ENCODE results near the gene RAB11FIP5.
"Not testable (repeated sequence)": the region's sequence is repeated elsewhere in the genome, so short reads cannot be mapped to it uniquely, and the experiment has no call there.

RAB11FIP5 gene

DNA sequence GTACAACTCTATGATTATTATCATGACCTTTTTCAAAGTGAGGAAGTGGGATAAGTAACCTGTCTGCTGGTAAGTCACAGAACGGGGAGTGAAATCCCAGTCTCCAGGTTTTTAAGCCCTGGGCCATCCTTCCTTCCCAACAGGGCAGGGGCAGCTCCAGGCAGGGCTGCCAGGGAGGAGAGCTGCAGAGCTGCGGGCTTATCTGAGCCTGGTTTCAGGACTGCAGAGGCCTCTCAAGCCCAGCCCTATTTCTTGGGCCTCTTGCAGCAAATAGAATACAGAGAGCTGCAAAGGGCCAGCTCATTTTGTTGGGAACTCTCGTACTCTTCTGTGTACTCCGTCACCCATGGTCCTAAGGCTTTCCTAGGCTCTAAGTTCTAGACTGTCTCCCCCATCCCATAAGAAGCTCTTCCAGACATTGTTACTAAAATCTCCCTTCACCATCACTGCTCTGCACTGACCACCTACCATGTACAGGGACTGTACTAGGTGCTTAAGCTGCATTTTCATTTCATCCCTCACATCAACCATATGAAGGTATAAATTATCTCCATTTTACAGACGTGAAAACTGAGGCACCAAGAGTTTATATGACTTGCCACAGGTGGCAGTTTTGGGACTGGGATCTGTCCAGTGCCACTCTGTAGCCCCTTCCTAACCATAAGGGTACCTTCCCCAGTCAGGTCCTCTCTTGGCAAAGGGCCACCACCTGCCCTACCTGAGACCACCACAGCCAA, 3.1 kb downstream of the RAB11FIP5 start:
- DNase-seq, result no peak

DNA sequence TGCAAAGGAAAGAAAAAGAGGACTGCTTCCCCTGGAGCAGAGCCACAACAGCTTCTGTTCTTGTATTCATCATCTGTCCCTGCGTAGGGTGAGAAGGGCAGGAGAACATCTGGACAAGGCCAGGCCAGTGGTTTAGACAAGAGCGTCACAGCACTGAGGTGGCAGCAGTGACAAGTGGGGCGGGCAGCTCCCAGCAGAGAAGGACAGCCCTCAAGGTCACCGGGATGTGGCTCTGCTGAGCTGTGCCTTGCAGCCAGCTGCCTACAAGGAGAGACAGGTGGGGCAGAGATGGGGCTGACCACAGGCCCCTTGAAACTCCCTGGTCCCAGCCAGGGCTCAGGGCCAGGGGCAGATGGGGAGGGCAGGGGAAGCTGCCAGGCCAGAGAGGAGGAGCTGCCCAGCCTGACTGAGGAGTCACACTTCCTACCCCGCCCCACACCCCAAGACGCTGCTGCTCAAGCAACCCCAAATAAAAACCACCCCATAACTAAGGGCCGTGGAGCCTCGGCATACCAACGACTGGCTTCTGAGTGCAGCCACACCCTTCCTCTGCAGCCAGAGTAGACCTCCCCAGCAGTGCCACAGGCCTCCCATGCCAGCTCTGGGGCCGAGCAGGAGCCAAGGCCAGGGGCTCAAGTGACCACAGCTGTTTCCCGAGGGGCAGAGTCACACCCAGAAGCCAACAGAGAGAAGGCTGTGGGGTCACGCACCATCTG, 5.4 kb downstream of the RAB11FIP5 start:
- peak; percentile 63 for DNase-seq

DNA sequence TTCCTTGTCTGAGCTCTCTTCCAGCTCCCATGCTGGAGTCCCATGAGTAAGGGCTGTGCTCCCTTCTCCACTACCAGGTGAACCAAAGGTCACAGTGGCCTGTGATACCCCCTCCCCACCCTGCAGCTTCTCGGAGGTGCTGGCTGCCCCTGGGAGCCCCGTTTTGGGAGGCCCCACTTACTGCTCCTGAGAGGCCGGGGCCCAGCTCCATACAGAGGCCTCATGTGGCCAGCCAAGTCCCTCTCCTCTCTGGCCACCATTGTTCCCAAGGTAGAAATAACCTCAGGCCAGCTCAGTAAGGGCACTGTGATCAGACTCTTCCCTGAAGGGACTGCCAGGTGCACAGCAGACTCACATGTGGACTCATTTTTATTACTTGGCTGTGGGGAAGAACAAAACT, 6.0 kb downstream of the RAB11FIP5 start:
- DNase-seq, result no peak

DNA sequence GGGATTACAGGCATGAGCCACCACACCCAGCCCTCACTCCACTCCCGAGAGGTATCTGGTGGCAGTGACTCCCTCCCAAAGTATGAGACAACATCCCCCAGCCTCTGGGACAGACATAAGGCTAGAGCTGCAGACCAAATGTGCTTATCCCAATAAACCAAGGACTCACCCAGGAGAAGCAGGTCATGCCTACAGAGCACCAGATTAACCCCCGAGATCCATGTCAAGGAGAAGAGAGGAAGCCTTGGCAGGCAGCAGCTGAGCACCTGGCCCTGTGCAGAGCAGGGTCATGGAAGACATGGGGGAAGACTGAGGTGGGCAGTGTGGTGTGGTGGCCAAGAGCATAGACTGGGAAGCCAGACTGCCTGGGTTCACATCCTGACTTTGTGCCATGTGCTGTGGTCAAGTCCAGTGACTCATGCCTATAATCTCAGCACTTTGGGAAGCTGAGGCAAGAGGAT, 7.2 kb downstream of the RAB11FIP5 start:
- no peak for DNase-seq

DNA sequence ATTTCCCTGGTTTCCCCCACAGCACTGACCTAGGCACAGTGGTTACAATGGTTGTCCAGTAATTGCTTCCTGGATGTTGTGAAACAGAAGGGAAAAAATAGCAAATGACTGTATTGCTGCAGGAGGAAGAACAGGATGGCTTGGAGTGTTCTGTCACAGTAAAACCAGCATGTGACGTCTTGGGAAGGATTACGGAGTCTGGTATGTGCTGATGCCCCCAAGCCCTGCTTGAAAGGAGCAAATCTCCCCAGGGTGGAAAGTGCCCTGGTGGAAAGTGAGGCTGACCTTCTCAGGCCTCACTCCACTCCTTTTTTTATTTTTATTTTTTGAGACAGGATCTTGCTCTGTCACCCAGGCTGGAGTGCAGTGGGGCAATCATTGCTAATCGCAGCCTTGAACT, 7.8 kb downstream of the RAB11FIP5 start:
- DNase-seq, result no peak

DNA sequence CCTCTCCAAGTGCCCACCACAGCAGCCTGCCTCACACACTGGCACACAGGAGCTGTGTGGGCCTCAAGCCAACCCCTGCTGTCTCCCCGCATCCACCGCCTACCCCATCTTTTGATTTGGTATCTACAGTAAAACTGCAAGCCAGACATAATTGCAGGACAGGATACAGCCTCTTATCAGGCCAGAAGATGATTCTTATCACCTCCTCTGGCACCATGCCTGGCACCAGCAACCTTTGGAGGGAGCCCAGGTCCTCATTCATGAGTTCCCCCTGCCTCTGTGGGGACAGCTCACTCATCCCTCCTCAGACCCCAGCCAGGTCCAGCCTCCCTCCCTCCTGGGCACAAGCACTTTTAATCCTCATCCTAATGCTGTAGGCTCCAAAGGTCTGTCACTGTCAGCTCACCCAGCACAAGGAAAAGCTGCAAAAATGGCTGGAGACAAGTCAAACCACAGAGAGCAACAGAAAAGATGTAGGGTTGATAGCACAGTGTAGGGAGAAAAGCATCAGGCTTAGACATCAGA, 9.7 kb downstream of the RAB11FIP5 start:
- DNase-seq, result peak; percentile 76

DNA sequence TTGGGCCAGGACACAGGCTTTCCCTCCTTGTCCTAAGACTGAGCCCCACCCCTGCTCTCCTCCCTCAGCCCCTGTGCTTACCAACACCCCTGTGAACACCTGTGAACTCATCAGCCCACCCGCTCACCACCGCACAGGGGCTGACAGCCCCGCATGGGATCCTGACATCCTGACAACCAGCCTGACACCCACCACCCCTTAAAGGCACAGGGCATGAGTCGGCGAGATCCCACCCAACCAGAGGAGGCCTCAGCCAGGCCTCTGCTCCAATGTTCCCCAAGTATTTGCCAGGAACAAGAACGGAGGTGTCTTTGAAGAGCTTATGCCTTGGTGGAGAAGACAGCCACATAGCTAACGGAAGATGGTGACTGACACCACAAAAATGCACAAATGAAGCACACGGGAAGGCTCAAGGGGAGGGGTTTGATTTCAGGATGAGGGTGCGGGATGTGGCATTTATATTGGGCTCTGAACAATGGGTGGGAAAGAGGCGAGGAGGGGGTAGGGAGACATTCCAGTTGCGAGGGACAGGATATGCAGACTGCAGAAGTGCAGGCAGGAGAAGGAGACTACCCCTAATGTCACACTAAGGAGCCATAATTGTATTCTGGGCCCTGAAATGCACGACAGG, 11.0 kb downstream of the RAB11FIP5 start:
- DNase-seq, result no peak

DNA sequence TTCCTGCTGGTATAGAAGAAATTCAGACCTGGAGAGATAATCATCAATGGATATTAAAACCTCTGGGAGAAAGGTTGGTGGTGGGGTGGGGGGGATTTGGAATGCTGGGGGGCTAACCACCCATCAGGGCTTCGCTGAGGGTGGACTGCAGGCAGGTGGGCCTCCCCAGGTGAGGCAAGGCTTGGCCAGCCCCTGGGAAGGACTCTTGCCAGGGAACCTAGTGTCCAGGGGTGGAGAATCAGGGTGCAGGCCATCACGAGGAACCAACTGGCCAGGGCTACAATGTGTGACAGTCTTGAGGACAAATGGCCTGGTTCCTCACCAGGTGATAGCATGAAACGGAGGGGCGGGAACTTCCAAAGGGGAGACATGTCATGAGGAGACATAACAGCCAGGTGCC, 11.8 kb downstream of the RAB11FIP5 start:
- no peak for DNase-seq

DNA sequence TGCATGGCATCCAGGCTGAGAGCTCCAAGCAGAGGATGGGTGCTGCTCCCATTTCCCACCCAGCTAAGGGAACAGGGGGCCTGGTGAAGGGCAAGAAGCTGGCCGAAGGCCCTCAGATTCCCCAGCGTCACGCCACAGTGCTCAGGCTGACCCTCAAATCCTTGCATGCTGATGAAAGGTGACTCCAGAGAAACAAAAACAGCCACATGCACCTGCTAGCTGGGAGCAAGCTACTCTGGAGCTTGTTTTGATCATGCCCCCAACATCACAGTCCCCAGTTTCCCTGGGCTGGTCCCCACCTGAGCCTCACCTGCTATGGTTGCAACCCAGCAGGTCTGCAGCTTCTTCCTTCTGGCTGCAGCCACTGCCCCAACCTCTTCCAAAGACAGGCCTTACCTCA, 13.3 kb downstream of the RAB11FIP5 start:
- no peak for DNase-seq

DNA sequence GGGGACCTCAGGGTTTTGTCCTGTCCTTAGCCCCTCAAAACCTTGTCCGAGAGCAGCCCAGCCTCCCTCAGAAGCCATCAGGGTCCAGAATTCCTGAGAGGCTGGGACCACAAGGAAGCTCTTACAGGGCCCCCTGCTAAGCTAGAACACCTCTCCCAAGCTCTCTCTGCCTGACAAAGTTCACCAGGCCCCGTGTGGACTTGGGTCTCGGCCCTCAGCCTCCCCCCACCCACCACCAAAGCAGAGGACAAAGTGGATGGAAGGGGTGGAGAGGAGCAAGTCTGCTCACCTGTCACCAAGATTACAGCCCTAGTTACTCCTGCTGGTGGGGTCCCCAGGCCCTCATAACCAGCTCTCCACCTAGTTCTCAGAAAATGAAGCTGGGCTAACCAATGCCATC, 16.8 kb downstream of the RAB11FIP5 start:
- no peak for DNase-seq

DNA sequence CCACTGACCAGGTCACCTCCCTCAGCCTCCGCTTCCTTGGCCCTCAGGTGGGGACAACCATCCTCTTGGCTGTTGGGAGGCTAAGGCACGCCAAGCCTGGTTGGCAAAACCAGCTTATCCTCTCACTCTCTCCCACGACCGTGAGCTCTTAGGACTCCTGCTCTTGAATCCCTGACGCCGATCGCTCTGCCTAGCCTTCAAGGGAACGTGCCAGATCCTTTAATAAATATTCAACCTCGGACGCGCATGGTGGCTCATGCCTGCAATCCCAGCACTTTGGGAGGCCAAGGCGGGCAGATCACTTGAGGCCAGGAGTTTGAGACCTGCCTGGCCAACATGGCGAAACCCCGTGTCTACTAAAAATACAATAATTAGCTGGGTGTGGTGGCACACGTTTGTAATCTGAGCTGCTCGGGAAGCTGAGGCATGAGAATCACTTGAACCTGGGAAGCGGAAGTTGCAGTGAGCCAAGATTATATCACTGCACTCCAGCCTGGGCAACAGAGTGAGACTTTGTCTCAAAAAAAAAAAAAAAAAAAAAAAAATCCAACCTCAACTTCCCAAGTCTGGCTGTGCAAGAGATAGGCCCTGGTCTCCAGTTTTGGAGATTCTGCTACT, 19.0 kb downstream of the RAB11FIP5 start:
- not testable (repeated sequence) for DNase-seq

DNA sequence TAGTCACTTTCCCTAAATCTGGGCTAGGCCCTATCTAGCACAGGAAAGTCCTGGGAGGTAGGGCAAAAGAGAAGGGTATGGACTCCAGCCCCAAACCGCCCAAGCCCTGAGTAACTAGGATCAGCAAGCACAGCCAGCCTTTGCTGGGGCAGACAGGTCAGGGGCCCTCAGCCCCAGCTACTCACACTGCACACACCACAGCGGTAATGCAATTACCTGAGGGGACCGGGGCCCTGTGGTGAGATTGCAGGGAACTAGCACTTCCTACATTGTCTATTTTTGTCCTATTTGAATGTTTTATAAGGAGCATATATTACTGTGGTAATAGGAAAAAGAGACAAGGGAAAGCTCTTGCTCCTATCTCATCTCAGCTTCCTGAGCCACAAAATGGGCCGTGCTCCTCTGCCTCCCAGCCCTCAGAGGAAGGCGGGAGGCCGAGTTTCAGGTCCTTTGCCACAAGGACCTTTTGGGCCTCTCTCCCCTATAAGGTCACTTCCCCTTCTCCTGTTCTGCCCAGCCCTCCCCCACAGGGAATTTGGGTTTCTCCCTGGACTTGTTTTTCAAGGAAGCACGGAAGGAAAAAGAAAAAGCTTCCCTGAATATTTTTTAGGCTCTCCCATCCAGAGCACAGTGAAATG, 20.5 kb downstream of the RAB11FIP5 start:
- DNase-seq, result no peak

DNA sequence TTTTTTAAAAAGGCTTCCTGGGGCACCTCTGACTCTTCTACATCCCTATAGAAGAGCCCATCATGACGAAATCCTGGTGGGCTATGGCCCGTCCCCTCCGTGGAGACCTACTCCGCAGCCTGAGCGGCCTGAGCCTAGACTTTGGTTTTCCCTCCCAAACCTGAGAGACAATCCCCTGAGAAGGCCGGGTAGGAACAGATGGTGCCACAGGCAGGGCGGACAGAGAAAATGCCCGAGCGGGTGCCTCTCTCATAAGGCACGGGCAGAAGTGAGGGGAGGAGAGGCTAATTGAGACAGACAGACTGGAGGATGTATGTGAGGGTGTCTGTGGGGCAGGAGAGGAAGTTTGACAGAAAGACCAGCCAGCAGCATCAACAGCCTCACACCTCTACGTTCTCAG, 21.1 kb downstream of the RAB11FIP5 start:
- no peak for DNase-seq

DNA sequence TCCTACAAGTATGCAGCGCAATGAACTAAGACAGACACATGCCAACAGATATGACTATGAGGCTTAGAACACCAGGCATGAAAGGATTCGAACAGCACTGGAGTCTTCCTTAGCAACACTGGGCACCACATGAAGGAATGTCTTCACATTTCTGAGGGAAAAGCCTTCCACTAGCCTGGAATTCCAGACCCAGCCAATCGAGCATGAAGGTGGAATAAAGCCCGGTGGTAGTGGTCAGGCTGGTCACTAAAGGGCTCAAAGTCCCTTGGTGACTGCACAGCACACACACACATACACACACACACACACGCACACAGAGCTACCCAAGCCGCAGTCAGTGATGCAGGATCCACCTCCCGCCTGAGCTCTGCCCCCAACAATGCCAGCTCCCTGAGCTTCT, 21.6 kb downstream of the RAB11FIP5 start:
- no peak for DNase-seq

DNA sequence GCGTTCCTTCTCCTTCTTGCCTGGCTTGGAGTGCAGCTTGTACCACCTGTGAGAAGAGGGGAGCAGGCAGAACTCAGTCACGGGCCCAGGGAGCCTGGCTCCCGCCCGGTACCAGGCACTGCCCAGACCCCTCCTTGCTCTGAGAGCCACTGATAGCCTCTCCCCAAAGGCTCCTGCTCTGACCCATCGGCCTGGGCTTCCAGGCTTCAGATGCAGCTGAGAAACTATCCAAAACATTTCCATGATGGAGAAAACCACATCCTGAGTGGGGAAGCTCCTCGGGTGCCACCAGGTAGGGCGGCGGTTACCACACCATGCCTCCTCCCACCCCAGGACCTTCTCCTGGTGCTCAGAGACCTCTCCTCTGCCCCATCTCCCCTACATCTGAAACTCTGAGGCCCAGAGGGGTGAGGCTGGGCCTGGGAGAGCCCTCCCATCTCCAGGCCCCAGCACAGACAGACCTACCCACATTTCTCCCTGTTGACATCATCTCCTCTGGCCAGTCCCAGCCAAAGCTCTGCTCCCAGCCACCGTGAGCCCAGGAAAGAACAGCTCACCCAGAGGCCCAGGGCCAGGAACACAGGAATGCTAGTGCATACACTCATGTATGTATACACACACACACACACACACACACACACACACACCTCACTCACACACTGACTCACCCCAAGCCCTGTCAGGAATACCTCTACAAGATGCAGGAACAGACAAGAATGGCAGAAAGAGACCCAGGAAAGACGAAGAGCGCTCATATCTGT, 23.3 kb downstream of the RAB11FIP5 start:
- no peak for DNase-seq

DNA sequence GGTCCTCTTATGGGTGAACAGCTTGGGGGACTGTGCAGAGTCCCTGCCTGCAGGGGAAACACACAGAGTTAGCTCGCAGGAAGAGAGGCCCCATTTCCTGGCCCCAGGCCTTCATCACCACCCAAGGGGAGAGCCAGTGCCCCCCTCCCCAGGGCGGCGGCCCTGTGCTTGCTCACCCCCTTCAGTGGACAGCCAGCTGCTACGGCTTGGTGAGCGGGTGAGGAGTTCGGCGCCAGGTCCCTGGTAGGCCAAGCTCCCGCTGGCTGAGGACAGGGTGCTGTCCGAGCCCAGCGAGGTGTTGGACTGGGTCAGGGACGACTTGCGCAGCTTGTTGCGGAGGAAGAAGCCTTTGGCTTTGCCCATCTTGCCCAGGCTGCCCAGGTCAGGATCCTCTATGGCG, 24.0 kb downstream of the RAB11FIP5 start:
- no peak for DNase-seq

DNA sequence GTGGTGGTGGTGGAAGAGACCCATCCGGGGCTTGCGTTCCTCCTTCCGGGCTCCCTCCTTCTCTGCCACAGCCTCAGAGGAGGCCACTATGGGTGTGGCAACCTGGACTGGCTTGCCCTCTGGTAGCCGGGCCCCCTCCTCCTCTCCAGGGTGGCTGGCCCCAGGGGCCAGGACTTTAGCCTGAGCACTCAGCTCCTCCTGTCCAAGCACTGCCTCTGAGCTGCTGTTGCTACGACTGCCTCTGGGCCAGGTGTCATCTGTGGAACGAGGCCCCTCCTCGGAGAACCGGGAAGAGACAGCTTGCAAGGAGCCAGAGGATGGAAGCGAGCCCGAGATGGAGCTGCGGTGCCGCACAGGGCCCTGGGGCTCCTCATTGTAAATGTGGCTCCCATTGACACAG, 24.5 kb downstream of the RAB11FIP5 start:
- no peak for DNase-seq

DNA sequence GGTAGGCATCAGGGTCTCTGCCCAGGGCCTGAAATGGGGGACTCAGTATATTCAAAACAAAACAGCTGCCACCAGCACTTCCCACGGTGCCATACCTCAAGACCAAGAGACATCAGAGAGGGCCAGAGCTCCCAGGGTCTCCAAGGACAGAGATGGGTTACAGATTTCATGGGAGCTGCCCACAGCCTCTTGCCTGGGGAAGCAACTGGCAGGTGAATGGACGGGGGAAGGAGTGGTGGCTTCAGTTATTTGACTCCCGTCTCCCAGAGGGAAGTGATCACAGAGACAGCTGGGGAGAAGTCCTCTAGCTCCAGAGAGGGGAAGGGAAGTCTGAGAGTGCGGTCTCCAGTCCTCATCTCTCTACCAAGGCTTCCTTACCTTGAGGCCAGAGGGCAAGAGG, 25.4 kb downstream of the RAB11FIP5 start:
- no peak for DNase-seq

DNA sequence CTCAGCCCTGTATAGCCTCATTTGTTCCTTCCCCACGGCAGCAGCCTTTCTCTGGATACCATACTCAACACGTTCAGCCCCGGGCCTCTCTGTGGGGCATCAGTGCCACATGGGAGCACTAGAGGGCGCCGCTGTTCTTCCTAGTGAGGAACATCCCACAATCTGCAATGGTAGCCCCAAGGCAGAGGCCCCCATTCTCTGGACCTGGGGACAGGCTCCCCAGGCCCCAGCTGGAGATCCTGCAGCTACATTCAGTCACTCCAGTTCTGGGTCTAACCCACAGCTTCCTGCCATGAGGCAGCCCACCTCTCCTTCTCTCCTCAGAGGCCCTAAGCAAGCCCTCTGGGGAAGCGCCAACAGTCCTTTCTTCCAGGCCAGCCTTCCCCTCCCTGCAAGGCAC, 27.1 kb downstream of the RAB11FIP5 start:
- DNase-seq, result peak; percentile 92

DNA sequence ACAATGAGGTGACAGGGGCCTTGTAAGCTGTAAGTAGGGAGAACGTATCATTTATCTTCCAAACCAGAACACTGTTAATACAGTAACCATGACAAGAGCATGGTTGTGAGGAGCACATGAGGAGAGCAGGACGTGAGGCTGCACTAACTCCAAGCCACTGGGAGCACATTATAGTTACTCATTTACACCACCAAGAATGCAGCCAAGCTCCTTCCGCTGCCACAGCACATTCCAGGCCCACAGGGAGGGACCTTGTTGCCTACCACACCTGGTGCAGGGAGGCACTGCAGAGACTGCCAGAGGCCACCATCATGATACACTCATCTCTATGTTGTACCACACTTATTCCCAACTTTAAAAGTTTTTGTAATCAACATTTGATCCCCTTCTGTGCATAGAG, 27.8 kb downstream of the RAB11FIP5 start:
- DNase-seq, result no peak

DNA sequence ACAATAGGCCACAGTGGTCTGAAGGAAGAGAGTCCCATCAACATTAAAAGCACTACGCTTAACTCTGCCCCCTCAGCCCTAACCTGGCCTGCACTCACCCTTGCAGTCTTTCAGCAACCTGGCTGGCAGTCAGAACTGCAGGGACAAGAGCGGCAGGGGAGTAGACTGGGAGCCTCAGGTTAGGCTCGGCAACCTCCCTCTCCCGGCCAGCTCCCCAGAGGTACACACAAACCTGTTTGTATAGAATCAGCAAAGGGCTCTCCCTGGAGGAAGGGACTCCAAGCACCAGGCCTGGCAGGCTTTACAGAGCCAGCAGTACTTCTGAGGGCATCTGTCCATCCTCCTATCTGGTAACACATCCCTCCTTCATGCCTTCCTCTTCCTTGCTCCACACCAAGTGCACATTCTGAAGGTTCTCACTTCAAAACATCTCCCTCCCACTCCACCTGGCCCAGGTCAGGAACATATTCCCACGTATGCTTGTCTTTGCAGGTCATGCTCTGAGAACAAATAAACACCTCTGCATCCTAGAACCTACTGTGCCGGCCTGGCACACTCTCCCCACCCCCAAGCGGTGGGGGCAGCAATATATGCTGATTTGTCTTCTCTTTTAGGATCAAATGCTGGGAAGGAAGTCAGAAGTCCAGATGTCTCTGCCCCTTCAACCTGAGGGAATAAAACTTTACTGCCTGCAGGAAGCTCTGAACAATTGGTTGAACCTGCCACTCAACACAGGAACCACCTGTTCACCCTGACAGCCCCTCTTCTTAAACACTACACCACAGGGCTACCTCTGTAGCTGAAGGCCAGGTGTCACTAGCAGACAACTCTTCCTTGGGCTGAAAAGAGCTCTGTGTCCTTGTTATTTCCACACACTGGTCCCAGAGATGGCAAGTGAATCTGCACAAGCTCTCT, 28.6 kb downstream of the RAB11FIP5 start:
- DNase-seq, result no peak

Measured in hematopoietic multipotent progenitor cell treated with erythropoietin and hydrocortisone succinate and interleukin-3 and kit ligand, for 4 days (in vitro differentiated cells).